ENCODE measurements around the gene ATP6V1A. TPM values are rescaled to one million over a fixed set of nuclear protein-coding genes. Genes with fewer than 3 reads are reported as not detected.

The ATP6V1A gene
- total RNA-seq, 1 donor from 2014 or later = 102 TPM

- intact Hi-C loops (cut with DNase I) = no loop called here
- no peak overlapping the region for H3K4me3 ChIP-seq
- no peaks in the 10 kb centered on the region for H3K9me3 ChIP-seq
- no peak for TF ChIP-seq CTCF (IDR thresholded peaks at IDR 0.05)
- DNase-seq (no peak), ATAC-seq (no peak)
- H3K4me1 ChIP-seq = no peaks in the 10 kb centered on the region
- no peaks in the 10 kb centered on the region for H3K27me3 ChIP-seq
- no peaks in the 10 kb centered on the region for H3K36me3 ChIP-seq
- H3K27ac ChIP-seq = no peak overlapping the region
Measured at GRCh38 chr3:113712129-113712528, 34.7 kb upstream of the ATP6V1A start.

DNA sequence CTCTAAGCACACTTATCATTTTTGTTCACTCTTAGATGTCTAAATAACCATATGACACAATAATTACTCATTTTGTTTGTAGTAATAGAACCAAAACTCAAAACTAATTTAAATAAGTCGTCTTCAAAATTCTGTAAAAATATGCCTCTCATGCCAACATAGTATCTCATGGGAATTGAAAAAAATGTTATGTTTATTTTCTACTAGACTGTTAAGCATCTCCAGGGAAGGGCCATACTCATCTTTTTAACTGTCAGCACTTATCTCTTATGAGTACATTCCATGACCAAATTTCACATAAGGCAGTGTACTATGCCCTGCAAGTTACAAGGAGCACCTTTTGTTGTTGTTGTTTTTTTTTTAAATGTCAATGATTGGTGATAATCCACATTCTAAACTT, 32.1 kb upstream of the ATP6V1A start:
- intact Hi-C loops (cut with DNase I) = no loop called here
- DNase-seq (no peak), ATAC-seq (no peak)
- no peak overlapping the region for H3K4me3 ChIP-seq
- H3K36me3 ChIP-seq = no peaks in the 10 kb centered on the region
- H3K9me3 ChIP-seq = no peaks in the 10 kb centered on the region
- H3K27me3 ChIP-seq = no peaks in the 10 kb centered on the region
- no peak for TF ChIP-seq CTCF (IDR thresholded peaks at IDR 0.05)
- no peaks in the 10 kb centered on the region for H3K4me1 ChIP-seq
- no peak overlapping the region for H3K27ac ChIP-seq

DNA sequence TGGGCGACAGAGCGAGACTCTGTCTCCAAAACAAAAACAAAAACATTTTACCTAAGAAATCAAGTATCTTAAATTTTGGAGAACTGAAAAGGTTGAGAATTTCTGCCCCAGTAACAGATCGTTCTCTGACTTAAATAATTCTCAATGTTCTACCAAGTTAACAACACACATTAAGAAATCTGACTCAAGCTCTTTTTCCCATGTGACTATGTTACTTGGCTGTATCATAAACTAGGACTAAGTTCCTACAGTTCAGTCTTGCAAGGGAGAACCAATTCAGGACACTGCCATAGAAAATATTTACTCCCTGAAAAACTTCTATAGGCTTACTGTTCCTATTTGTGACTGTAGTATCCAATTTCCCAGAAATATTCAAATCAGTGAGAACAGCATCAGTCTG, 29.5 kb upstream of the ATP6V1A start:
- H3K36me3 ChIP-seq = peaks cover 19% of the 10 kb centered on the region
- H3K4me3 ChIP-seq = no peak overlapping the region
- ATAC-seq (no peak), DNase-seq (no peak)
- no peak for TF ChIP-seq CTCF (IDR thresholded peaks at IDR 0.05)
- H3K27me3 ChIP-seq = no peaks in the 10 kb centered on the region
- H3K27ac ChIP-seq = no peak overlapping the region
- H3K4me1 ChIP-seq = no peaks in the 10 kb centered on the region
- intact Hi-C loops (cut with DNase I) = no loop called here
- H3K9me3 ChIP-seq = no peaks in the 10 kb centered on the region

- DNase-seq = no peak
Measured at GRCh38 chr3:113717818-113718217, 29.0 kb upstream of the ATP6V1A start.

GRCh38 chr3:113719294-113719693, 27.5 kb upstream of the ATP6V1A start:
- Histone ChIP-seq H3K27me3 (no peaks in the 10 kb centered on the region), H3K36me3 (peaks cover 26% of the 10 kb centered on the region), H3K4me1 (no peaks in the 10 kb centered on the region), H3K9me3 (no peaks in the 10 kb centered on the region), H3K4me3 (no peak overlapping the region), H3K27ac (no peak overlapping the region)
- no peak for TF ChIP-seq CTCF (IDR thresholded peaks at IDR 0.05)
- ATAC-seq (no peak), DNase-seq (no peak)
- intact Hi-C loops (cut with DNase I) = no loop called here

More at GRCh38 chr3:113717818-113718217, 29.0 kb upstream of the ATP6V1A start:
- Histone ChIP-seq H3K27ac (no peak overlapping the region), H3K27me3 (no peaks in the 10 kb centered on the region), H3K4me1 (no peaks in the 10 kb centered on the region), H3K9me3 (no peaks in the 10 kb centered on the region), H3K4me3 (no peak overlapping the region), H3K36me3 (peaks cover 19% of the 10 kb centered on the region)
- no peak for TF ChIP-seq CTCF (IDR thresholded peaks at IDR 0.05)
- intact Hi-C loops (cut with DNase I) = no loop called here
- ATAC-seq = no peak

DNA sequence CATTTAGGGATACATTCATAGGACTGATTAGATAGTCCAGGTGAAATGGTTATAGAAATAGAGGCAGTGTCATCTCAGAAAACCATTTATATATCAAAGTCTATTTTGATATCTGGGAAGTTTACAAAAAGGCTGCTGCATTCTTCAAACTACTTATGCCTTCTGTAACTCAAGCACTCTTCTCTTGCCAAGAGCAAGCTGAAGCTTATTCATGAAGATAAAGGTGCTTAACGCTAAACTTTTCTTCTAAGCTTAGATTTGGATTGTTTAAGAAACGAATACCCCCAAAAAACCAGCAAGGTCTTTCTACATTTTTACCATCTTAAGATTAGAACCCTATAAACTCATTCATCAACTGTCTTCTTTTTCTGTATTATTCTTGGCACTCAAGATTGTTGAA, 27.1 kb upstream of the ATP6V1A start:
- Histone ChIP-seq H3K27ac (no peak overlapping the region), H3K36me3 (peaks cover 26% of the 10 kb centered on the region), H3K27me3 (no peaks in the 10 kb centered on the region), H3K4me1 (no peaks in the 10 kb centered on the region), H3K4me3 (no peak overlapping the region), H3K9me3 (no peaks in the 10 kb centered on the region)
- no peak for ATAC-seq
- TF ChIP-seq CTCF (IDR thresholded peaks at IDR 0.05) = no peak
- intact Hi-C loops (cut with DNase I) = no loop called here
- DNase-seq = no peak

Data from upper lobe of right lung (tissue), 1 donor.